ENCODE measurements around the gene MRS2.
"Not testable (repeated sequence)": the region's sequence is repeated elsewhere in the genome, so short reads cannot be mapped to it uniquely, and the experiment has no call there.

Gene MRS2

DNA sequence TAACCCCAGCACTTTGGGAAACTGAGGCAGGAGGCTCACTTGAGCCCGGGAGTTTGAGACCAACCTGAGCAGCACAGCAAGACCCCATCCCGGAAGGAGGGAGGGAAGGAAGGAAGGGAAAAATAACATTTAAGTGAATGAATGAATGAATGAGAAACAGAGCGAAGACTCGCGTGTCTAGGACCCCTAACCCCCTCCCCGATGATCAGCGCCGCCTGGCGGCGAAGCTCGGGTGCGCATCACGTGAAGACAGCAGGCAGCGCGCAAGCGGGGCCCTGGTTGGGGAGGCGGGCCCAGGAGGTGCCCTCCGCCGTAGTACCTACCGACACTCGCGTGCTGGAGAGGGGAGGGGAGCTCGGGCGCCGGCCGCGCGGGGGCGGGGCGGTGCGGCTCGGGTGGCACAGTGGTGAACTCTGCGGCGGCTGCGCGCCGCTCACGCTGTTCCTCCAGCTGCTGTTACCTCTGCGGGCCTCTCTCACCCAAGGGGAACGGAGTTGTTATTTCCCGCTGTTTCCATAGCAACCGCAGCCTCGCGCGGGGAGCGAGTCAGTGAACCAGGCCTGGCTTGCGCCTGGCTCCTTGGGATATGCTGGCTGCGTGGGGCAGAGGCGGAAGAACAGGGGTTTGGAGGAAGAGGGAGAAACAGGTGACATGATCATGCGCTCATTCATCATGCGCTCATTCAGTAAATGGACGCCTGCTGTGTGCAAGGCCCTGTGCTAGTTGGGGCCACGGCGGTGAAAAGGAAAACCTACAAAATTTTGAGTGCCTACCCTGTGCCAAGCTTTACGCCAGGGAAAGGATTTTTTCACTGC lies 42.9 kb upstream of the MRS2 start:
- peak; percentile 92 for TF ChIP-seq CTCF (conservative IDR thresholded peaks at IDR 0.05)

DNA sequence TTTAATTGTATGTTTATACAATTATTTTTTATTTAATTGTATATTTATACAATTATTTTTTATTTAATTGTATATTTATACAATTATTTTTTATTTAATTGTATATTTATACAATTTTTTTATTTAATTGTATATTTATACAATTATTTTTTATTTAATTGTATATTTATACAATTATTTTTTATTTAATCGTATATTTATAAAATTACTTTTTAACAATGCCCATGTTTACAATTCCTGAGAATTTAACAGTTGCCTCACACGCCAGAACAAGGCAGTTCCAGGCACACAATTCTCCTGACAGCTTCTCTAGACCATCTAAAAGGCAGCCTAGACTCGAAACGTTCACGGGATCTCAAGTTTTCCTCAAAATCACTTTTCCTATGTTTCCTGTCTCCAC lies 40.4 kb upstream of the MRS2 start:
- H3K27ac ChIP-seq = not testable (repeated sequence)

More for the DNA sequence above, 42.9 kb upstream of the MRS2 start:
- H3K27ac ChIP-seq = peak overlapping the region; percentile 81

- not testable (repeated sequence) for H3K27ac ChIP-seq
These were observed 37.6 kb upstream of the MRS2 start for GRCh38 chr6:24365103-24365633.

DNA sequence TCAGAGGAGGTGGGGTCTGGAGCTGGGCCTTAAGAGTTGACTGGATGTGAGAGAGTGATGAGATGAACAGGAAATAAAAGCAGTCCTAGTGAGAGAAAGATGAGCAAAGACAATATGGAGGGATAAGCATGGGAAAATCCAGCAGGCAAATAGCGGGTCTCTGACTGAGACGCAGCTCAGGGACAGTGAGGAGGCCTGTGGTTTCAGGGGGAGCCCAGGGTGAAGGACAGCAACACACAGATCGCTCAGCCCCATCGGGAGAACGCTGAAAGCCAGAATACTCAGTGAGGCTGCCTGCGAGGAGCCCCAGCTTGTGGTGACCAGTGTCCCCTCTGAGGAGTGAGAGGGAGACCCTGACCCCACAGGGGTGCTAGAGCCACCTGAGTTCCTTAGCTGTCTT lies 28.1 kb upstream of the MRS2 start:
- H3K27ac ChIP-seq = no peak overlapping the region
- no peak for TF ChIP-seq CTCF (conservative IDR thresholded peaks at IDR 0.05)

GRCh38 chr6:24376871-24377270 lies 25.9 kb upstream of the MRS2 start:
- no peak for TF ChIP-seq CTCF (conservative IDR thresholded peaks at IDR 0.05)
- no peak overlapping the region for H3K27ac ChIP-seq

- no peak for TF ChIP-seq CTCF (conservative IDR thresholded peaks at IDR 0.05)
- H3K27ac ChIP-seq = no peak overlapping the region
These were observed 24.2 kb upstream of the MRS2 start for GRCh38 chr6:24378473-24379097.

GRCh38 chr6:24381476-24382219 lies 21.1 kb upstream of the MRS2 start:
- no peak for TF ChIP-seq CTCF (conservative IDR thresholded peaks at IDR 0.05)
- H3K27ac ChIP-seq = no peak overlapping the region

DNA sequence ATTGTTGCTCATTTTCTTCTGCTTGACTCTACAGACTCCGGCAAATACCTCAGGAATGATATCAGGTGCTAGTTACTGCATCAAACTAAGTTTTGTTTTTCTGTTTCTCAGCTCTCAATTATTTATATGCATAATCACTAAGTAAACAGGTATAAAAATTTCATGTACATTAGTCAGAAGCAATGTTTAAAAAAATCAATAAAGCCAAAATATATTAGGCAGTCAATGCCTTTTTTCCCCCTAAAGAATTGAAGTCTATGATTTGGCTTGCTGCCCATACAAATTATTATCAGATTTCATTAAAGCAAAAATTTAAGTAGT lies 20.6 kb upstream of the MRS2 start:
- TF ChIP-seq CTCF (conservative IDR thresholded peaks at IDR 0.05) = no peak
- H3K27ac ChIP-seq = no peak overlapping the region

GRCh38 chr6:24382891-24383494 lies 19.7 kb upstream of the MRS2 start:
- H3K27ac ChIP-seq = not testable (repeated sequence)

DNA sequence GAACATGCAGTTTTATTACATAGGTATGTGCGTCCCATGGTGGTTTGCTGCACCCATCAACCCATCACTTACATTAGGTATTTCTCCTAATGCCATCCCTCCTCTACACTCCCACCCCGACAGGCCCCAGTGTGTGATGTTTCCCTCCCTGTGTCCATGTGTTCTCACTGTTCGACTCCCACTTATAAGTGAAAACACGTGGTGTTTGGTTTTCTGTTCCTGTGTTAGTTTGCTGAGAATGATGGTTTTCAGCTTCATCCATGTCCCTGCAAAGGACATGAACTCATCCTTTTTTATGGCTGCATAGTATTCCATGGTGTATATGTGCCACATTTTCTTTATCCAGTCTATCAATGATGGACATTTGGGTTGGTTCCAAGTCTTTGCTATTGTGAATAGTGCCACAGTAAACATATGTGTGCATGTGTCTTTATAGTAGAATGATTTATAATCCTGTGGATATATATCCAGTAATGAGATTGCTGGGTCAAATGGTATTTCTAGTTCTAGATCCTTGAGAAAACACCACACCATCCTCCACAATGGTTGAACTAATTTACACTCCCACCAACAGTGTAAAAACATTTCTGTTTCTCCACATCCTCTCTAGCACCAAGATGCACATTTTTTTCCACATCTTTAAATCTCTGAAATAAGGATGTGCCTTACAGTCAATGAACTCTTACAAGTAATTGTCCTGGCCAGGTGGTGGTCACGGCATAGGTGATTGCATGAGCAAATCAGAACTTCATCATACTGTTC lies 18.2 kb upstream of the MRS2 start:
- H3K27ac ChIP-seq = not testable (repeated sequence)

Data from VCaP (cell line).